MM.1S (cell line): Measurements from ENCODE around the gene POMGNT2.

Experiments
- DNase-seq: peaks from one replicate; pipeline ENCODE4 v3.0.0-alpha.2; 2015
- H2AFZ ChIP-seq: fragments of 300-600 bp; sonication (generic); 2 replicates; pipeline ENCODE4 v1.6.0; 2016; ENCODE audit warnings: antibody characterized with exemption, low read length
- H3F3A ChIP-seq: fragments of 300-600 bp; sonication (generic); 2 replicates; pipeline ENCODE4 v1.6.1; 2016; ENCODE audit warnings: mild to moderate bottlenecking, antibody characterized with exemption, low read length, moderate library complexity, mixed read lengths; ENCODE audit not compliant: insufficient read depth
- H3K27ac ChIP-seq: fragments of 300-600 bp; sonication (generic); 2 replicates; pipeline ENCODE4 v1.5.1; 2016; ENCODE audit warnings: mild to moderate bottlenecking, low read length
- H3K27me3 ChIP-seq: fragments of 300-600 bp; sonication (generic); replicated peaks from 2 replicates; pipeline ENCODE4 v1.6.0; 2016; ENCODE audit warnings: low read length; ENCODE audit not compliant: insufficient read depth
- H3K36me3 ChIP-seq: fragments of 300-600 bp; sonication (generic); replicated peaks from 2 replicates; pipeline ENCODE4 v1.6.1; 2016; ENCODE audit warnings: mild to moderate bottlenecking, low read length, mixed read lengths; ENCODE audit not compliant: insufficient read depth
- H3K4me1 ChIP-seq: fragments of 300-600 bp; sonication (generic); 2 replicates; pipeline ENCODE4 v1.6.1; 2016; ENCODE audit warnings: low read length, mixed read lengths
- H3K4me2 ChIP-seq: fragments of 300-600 bp; sonication (generic); 2 replicates; pipeline ENCODE4 v1.6.0; 2016; ENCODE audit warnings: low read depth, low read length
- H3K4me3 ChIP-seq: fragments of 300-600 bp; sonication (generic); 2 replicates; pipeline ENCODE4 v1.5.1; 2016; ENCODE audit warnings: low read length, mixed read lengths
- H3K79me2 ChIP-seq: fragments of 300-600 bp; sonication (generic); 2 replicates; pipeline ENCODE4 v1.6.1; 2016; ENCODE audit warnings: mixed run types, low read length, mixed read lengths
- H3K9ac ChIP-seq: fragments of 300-600 bp; sonication (generic); 2 replicates; pipeline ENCODE4 v1.6.1; 2016; ENCODE audit warnings: low read length, mixed read lengths
- H3K9me2 ChIP-seq: fragments of 300-600 bp; sonication (generic); replicated peaks from 2 replicates; pipeline ENCODE4 v1.6.1; 2016; ENCODE audit warnings: mild to moderate bottlenecking, low read length, mixed read lengths; ENCODE audit not compliant: insufficient read depth
- H3K9me3 ChIP-seq: fragments of 300-600 bp; sonication (generic); replicated peaks from 2 replicates; pipeline ENCODE4 v1.6.1; 2016; ENCODE audit warnings: mild to moderate bottlenecking, low read length, mixed read lengths; ENCODE audit not compliant: insufficient read depth
- H4K20me1 ChIP-seq: fragments of 300-600 bp; sonication (generic); 2 replicates; pipeline ENCODE4 v1.6.1; 2016; ENCODE audit warnings: mild to moderate bottlenecking, low read length, moderate library complexity, mixed read lengths; ENCODE audit not compliant: insufficient read depth
- EZH2 ChIP-seq: fragments of 300-600 bp; sonication (generic); optimal IDR thresholded peaks from 2 replicates; pipeline ENCODE3; 2017; ENCODE audit warnings: low read depth, mild to moderate bottlenecking, antibody characterized with exemption, low read length, mixed read lengths
- EZH2phosphoT487 ChIP-seq: fragments of 300-600 bp; sonication (generic); IDR thresholded peaks from 2 replicates; pipeline ENCODE4 v1.6.1; 2018; ENCODE audit warnings: antibody characterized with exemption, low read length
- TF ChIP-seq, protein P1 (sequence below): fragments of 300-600 bp; sonication (generic); IDR thresholded peaks from 2 replicates; pipeline ENCODE4 v1.5.1; 2016; ENCODE audit warnings: antibody characterized with exemption, low read length, mixed read lengths

The POMGNT2 gene

DNA sequence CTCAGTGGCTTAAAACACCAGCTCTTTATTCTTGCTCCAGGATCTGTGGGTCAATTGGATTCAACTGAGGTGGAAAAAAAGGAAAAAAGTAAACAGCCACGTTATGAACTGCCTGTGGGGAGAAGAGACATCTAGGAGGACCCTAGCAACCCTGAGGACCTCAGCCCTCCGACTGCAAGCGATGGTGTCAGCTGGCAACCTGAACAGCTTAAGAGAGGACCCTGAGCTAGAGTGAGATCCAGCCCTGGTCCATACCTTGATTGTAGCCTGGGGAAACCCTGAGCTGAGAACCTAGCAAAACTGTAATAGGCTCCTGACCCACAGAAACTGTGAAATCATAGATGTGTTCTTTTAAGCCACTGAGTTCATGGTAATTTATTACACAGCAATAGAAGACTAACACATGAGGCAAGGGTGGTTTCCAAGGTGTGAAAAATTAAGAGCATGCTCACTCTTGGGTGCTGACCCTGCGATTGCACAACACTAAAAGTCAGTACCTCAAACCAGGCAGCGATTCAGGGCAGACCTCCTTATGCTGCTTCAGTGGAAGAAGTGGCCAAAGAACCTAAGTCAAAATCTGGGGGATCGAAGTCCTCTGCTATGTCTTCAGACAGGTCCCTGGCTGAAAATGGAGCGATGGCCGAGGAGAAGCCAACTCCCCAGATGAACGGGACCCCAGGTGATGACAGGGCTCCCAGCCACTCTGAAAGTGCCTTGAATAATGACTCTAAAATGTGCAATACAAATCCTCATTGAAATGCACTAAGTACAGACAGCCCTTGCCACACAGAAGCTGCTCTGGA lies 69.1 kb downstream of the POMGNT2 start:
- Histone ChIP-seq H3K4me2 (no peak overlapping the region), H3K4me3 (no peak overlapping the region), H3K79me2 (no peaks in the 10 kb centered on the region), H3K9ac (no peak overlapping the region), H3K9me2 (no peaks in the 10 kb centered on the region), H3K36me3 (no peaks in the 10 kb centered on the region), H3K4me1 (no peaks in the 10 kb centered on the region), H3K27me3 (no peaks in the 10 kb centered on the region), H3K27ac (no peak overlapping the region), H3K9me3 (no peaks in the 10 kb centered on the region), H2AFZ (no peak overlapping the region), H3F3A (no peaks in the 10 kb centered on the region), H4K20me1 (no peaks in the 10 kb centered on the region)
- TF ChIP-seq EZH2phosphoT487 (no peak), EZH2 (no peak)
- TF ChIP-seq, protein P1, sequence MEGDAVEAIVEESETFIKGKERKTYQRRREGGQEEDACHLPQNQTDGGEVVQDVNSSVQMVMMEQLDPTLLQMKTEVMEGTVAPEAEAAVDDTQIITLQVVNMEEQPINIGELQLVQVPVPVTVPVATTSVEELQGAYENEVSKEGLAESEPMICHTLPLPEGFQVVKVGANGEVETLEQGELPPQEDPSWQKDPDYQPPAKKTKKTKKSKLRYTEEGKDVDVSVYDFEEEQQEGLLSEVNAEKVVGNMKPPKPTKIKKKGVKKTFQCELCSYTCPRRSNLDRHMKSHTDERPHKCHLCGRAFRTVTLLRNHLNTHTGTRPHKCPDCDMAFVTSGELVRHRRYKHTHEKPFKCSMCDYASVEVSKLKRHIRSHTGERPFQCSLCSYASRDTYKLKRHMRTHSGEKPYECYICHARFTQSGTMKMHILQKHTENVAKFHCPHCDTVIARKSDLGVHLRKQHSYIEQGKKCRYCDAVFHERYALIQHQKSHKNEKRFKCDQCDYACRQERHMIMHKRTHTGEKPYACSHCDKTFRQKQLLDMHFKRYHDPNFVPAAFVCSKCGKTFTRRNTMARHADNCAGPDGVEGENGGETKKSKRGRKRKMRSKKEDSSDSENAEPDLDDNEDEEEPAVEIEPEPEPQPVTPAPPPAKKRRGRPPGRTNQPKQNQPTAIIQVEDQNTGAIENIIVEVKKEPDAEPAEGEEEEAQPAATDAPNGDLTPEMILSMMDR: no peak
- DNase-seq: no peak

DNA sequence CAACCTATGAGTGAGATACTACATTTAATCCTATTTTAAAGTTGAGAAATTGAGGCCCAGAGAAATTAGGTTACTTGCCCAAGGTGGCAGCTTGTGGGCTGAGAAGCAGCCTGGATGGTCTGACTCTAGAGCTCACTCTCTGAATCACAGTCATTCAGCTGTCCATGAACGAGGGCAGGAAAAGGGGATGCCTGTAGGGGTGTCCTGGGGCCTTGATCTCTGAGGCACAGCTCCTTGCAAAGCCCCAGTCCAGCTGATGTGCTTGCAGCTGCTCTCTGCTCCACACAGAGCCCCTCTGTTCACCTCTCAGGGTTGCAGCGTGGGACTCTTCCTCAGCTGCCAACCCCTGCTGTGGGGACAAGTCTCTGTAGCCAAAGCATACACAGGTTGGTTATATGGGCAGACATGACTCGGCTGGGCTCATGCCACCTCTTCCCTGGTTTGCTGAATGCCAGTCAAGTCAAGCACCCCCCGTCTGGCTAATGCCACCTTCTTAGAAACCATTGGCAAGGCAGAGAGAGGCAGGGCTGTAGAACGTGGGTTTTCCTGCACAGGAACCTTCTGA lies 70.0 kb downstream of the POMGNT2 start:
- Histone ChIP-seq H3K4me1 (no peaks in the 10 kb centered on the region), H3K4me3 (no peak overlapping the region), H3F3A (no peaks in the 10 kb centered on the region), H3K27ac (no peak overlapping the region), H4K20me1 (no peaks in the 10 kb centered on the region), H3K4me2 (no peak overlapping the region), H3K27me3 (no peaks in the 10 kb centered on the region), H2AFZ (no peak overlapping the region), H3K79me2 (no peaks in the 10 kb centered on the region), H3K36me3 (no peaks in the 10 kb centered on the region), H3K9ac (no peak overlapping the region), H3K9me2 (no peaks in the 10 kb centered on the region), H3K9me3 (no peaks in the 10 kb centered on the region)
- TF ChIP-seq, protein P1: no peak
- TF ChIP-seq EZH2phosphoT487: no peak
- no peak for TF ChIP-seq EZH2
- no peak for DNase-seq

DNA sequence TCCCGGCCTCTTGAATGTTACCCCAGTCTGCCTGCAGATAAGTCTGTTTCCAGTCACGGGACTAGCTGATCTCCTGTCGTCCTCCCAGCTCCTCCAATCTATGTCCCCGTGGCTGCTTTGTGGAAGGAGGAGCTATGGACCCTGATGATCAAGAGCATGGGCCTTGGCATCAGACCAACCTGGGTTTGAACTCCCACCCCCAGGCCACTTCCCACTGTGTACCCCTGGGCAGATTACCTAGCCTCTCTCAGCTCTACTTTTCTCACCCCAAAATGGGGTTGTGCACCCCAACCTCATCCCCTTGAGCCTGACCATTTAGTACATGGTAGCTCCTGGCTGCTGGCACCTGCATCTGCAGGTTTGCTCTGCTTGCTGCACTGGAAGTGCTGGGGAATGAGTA lies 71.0 kb downstream of the POMGNT2 start:
- Histone ChIP-seq H3K4me1 (no peaks in the 10 kb centered on the region), H3K27ac (no peak overlapping the region), H4K20me1 (no peaks in the 10 kb centered on the region), H3K79me2 (no peaks in the 10 kb centered on the region), H3K9me2 (no peaks in the 10 kb centered on the region), H3K27me3 (no peaks in the 10 kb centered on the region), H3K36me3 (no peaks in the 10 kb centered on the region), H3K9ac (no peak overlapping the region), H3K4me2 (no peak overlapping the region), H2AFZ (no peak overlapping the region), H3F3A (no peaks in the 10 kb centered on the region), H3K9me3 (no peaks in the 10 kb centered on the region), H3K4me3 (no peak overlapping the region)
- DNase-seq: no peak
- TF ChIP-seq, protein P1: no peak
- TF ChIP-seq EZH2: no peak
